ENCODE results near the gene AJAP1. TPM values are rescaled to one million over a fixed set of nuclear protein-coding genes. Genes with fewer than 3 reads are reported as not detected.
A peak's percentile ranks its signal among the peaks of the same experiment; 100 is the strongest.

Gene AJAP1
- polyA plus RNA-seq, 1 of the 3 experiments (the other 2 are of a cell fraction) = not detected

- Histone ChIP-seq H3K4me1 (ENCODE audit: control insufficient read depth in 1 of 2, insufficient read depth in 2 of 2, low read depth in 1 of 2, low read length in 1 of 2) (peaks cover 0 to 23% of the 10 kb centered on the region in 2 experiments; a peak in 1 of 4 replicates), H3K27ac (ENCODE audit: low read depth in 2 of 2, low read length in 1 of 2) (no peak overlapping the region; a peak in 1 of 4 replicates), H3K4me2 (no peak overlapping the region), H3K9ac (no peak overlapping the region), H4K20me1 (ENCODE audit: insufficient read depth) (no peaks in the 10 kb centered on the region), H3K79me2 (ENCODE audit: insufficient read depth) (no peaks in the 10 kb centered on the region), H2AFZ (ENCODE audit: low read depth) (no peak overlapping the region), H3F3A (replicated peaks; ENCODE audit: insufficient read depth) (no peaks in the 10 kb centered on the region), H3K4me3 (ENCODE audit: low read depth in 2 of 2, low read length in 1 of 2) (peak overlapping the region in 1 of 2 experiments; percentile 45; a peak in 1 of 4 replicates), H3K27me3 (ENCODE audit: insufficient read depth) (no peaks in the 10 kb centered on the region), H3K9me3 (no peaks in the 10 kb centered on the region), H3K9me2 (no peaks in the 10 kb centered on the region), H3K36me3 (replicated peaks in 1 of 2; ENCODE audit: control insufficient read depth in 1 of 2, insufficient read depth in 2 of 2, low read length in 1 of 2) (no peaks in the 10 kb centered on the region)
- WGBS (ENCODE audit: low lambda C conversion rate) = 8% methylated on average over 5 of the region's 78 CpGs
- TF ChIP-seq SMC3 (IDR thresholded peaks at IDR 0.05; ENCODE audit: low read depth, low read length) = peak; percentile 50; the same call in 1 of the 2 replicates
- peak; percentile 20; the same call in 1 of the 2 replicates for TF ChIP-seq GATA2 (CRISPR knock-in tag; IDR thresholded peaks at IDR 0.05)
- TF ChIP-seq IRF3 (IDR thresholded peaks at IDR 0.05; ENCODE audit: low read depth, low read length) = no peak
- TF ChIP-seq RAD21 (IDR thresholded peaks at IDR 0.05; ENCODE audit: low read length) = peak; percentile 83
- TF ChIP-seq, protein P1, sequence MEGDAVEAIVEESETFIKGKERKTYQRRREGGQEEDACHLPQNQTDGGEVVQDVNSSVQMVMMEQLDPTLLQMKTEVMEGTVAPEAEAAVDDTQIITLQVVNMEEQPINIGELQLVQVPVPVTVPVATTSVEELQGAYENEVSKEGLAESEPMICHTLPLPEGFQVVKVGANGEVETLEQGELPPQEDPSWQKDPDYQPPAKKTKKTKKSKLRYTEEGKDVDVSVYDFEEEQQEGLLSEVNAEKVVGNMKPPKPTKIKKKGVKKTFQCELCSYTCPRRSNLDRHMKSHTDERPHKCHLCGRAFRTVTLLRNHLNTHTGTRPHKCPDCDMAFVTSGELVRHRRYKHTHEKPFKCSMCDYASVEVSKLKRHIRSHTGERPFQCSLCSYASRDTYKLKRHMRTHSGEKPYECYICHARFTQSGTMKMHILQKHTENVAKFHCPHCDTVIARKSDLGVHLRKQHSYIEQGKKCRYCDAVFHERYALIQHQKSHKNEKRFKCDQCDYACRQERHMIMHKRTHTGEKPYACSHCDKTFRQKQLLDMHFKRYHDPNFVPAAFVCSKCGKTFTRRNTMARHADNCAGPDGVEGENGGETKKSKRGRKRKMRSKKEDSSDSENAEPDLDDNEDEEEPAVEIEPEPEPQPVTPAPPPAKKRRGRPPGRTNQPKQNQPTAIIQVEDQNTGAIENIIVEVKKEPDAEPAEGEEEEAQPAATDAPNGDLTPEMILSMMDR (IDR thresholded peaks at IDR 0.05) = peak; percentile 33
- peak; percentile 87 for DNase-seq
- CTCF ChIA-PET = interaction anchor here (0.6 to 7.2 kb wide), 98 partner anchors 8 to 1319 kb away, joined by 3 to 70 read pairs (median 4); no protein-coding TSS in a partner anchor
- POLR2A ChIA-PET = interaction anchor here (1.2 to 1.6 kb wide), 2 partner anchors 809 to 1090 kb away, joined by 3 to 4 read pairs; no protein-coding TSS in a partner anchor
These were observed 1.5 kb downstream of the AJAP1 start for GRCh38 chr1:4655674-4656532.

DNA sequence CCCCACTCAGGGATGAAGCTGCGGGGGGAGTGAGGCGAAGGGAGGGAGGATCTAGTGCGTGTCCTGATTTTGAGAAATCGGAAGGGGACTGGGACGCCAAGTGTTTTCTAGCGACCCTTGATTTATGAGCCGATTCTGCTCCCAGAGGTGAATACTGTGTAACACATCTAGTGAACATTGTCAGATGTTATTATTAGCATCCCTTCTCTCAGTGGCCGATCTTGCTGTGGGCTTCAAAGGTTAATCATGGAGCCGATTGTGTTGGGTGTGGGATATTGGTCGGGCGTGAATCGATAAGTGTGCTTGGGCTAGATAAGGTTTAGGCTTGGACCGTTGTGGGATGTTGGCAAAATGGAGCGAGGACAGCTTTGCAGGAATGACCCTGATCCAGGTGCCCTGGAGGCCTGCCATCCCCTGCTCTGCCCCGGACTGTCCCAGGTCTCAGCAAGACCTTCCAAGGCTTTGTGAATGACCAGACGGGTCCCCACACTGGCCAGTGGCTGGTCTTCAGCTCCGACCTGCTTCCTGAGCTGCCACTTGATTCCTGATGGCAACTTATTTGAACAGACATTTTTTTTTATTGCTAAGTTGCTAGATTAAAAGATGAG is 2.2 kb downstream of the AJAP1 start:
- WGBS (ENCODE audit: low lambda C conversion rate) = 12% methylated on average over 17 of the region's 17 CpGs
- no peaks in the 10 kb centered on the region for H3K36me3 ChIP-seq (replicated peaks in 1 of 2; ENCODE audit: control insufficient read depth in 1 of 2, insufficient read depth in 2 of 2, low read length in 1 of 2)

More for the DNA sequence above, 2.2 kb downstream of the AJAP1 start:
- Histone ChIP-seq H3K4me1 (ENCODE audit: control insufficient read depth in 1 of 2, insufficient read depth in 2 of 2, low read depth in 1 of 2, low read length in 1 of 2) (peaks cover 0 to 26% of the 10 kb centered on the region in 2 experiments; a peak in 1 of 4 replicates), H3K27ac (ENCODE audit: low read depth in 2 of 2, low read length in 1 of 2) (no peak overlapping the region), H3K4me3 (ENCODE audit: low read depth in 2 of 2, low read length in 1 of 2) (peak overlapping the region in 1 of 2 experiments; percentile 45; a peak in 1 of 4 replicates), H3K9me2 (no peaks in the 10 kb centered on the region), H3F3A (replicated peaks; ENCODE audit: insufficient read depth) (no peaks in the 10 kb centered on the region), H3K9me3 (no peaks in the 10 kb centered on the region), H3K27me3 (ENCODE audit: insufficient read depth) (no peaks in the 10 kb centered on the region), H2AFZ (ENCODE audit: low read depth) (no peak overlapping the region), H3K9ac (no peak overlapping the region), H4K20me1 (ENCODE audit: insufficient read depth) (no peaks in the 10 kb centered on the region), H3K79me2 (ENCODE audit: insufficient read depth) (no peaks in the 10 kb centered on the region), H3K4me2 (no peak overlapping the region)
- TF ChIP-seq, protein P1 (IDR thresholded peaks at IDR 0.05) = 0 out of 2 replicates have a peak, but pooled peaks have one; percentile 2
- no peak for TF ChIP-seq SMC3 (IDR thresholded peaks at IDR 0.05; ENCODE audit: low read depth, low read length)
- no peak for TF ChIP-seq YY1 (IDR thresholded peaks at IDR 0.05; ENCODE audit: low read depth)
- TF ChIP-seq, protein P2, sequence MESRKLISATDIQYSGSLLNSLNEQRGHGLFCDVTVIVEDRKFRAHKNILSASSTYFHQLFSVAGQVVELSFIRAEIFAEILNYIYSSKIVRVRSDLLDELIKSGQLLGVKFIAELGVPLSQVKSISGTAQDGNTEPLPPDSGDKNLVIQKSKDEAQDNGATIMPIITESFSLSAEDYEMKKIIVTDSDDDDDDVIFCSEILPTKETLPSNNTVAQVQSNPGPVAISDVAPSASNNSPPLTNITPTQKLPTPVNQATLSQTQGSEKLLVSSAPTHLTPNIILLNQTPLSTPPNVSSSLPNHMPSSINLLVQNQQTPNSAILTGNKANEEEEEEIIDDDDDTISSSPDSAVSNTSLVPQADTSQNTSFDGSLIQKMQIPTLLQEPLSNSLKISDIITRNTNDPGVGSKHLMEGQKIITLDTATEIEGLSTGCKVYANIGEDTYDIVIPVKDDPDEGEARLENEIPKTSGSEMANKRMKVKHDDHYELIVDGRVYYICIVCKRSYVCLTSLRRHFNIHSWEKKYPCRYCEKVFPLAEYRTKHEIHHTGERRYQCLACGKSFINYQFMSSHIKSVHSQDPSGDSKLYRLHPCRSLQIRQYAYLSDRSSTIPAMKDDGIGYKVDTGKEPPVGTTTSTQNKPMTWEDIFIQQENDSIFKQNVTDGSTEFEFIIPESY (IDR thresholded peaks at IDR 0.05; ENCODE audit: borderline replicate concordance, low read depth) = no peak
- TF ChIP-seq FOXJ3 (CRISPR knock-in tag; IDR thresholded peaks at IDR 0.05) = no peak
- DNase-seq = no peak
- ChIA-PET CTCF (interaction anchor here (0.7 to 7.2 kb wide), 82 partner anchors 8 to 1319 kb away, joined by 3 to 70 read pairs (median 4); no protein-coding TSS in a partner anchor), POLR2A (interaction anchor here (1.2 to 1.6 kb wide), 2 partner anchors 809 to 1089 kb away, joined by 3 to 4 read pairs; no protein-coding TSS in a partner anchor)

All from SK-N-SH (cell line).